NCI-H2081 (cell line): ENCODE results near the gene IRX4.

Experiments
- DNase-seq, 2 experiments: peaks; one replicate each; lab custom pipeline; 2025; lab: John Stamatoyannopoulos, UW

IRX4 gene

DNA sequence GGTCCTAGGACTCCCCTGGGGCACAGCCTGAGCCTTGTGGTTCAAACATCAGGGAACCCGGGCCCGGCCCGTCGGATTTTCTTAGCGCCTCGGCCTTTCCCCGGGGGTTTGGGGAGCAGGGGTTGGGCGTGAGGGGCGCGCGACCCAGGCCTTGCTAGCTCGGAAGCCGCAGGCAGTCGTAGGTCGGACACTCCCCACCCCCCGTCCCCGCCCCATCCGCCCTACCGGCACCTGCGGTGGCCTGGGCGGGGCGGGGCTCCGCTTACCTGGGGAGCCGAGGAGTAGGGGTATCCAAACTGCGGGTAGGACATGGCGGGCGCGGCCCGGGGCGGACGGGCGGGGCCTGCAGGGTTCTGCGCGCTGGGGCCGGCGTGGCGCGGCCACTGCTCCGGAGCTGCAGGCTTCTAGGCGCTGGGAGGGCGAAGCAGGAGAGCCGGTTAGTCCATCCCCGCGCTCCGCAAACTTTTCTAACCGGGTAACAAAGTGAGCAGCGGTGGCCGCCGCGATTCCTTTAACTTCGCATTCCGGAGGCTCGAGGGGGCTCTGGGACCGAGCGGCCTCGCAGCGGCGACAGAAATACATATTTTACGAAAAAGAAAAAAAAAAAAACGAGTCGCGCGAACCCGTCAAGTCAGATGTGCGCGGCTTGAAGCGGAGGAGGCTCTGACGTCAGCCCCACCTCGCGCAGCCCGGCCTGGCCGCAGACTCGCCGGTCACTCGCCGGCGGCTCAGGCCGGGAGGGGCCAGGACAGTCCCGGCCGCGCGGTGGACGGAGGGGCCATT, at the start of gene IRX4:
Gene IRX4, minus strand, starts transcription at position 589 of the 783 bp plus-strand sequence. Its CDS starts 278 bp downstream, at position 311.
- no peak for DNase-seq

GRCh38 chr5:1931604-1932231, 49.0 kb upstream of the IRX4 start:
- DNase-seq: no peak

DNA sequence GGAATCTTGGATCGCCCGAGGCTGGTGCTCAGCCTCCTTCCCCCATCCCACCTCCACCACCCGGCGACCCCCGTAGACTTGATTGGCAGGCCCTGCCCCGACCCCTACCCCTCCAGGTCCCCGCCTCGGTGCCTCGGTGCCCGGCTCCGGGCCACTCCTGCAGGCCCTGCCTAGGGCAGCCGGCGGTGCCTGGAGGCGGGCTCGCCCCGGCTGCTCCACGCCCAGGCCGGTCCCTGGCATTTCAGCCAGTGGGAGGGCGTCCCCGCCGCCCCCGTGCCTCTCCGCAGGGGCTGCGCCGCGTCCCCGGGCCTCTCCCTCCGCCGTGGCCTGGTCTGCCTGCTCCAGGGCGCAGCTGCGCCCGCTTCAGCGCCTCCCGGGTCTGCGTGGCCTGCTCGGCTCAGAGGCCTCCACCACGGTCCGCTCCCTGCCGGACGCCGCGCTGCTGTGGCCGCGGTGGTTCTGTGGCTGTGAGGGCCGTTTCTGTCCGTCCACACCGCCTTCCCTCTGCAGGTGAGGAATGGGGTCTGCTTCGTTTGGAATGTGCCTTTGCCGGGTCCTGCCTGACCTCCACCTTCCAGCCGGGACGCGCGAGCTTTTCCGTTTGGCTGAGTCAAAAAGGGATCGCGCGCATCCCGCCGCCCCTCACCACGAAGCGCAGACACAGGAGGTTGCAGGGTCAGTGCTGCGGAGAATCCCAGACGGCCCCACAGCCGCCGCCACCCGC, 48.3 kb upstream of the IRX4 start:
- no peak for DNase-seq

GRCh38 chr5:1930501-1930879, 47.8 kb upstream of the IRX4 start:
- no peak for DNase-seq

GRCh38 chr5:1929108-1929991, 46.6 kb upstream of the IRX4 start:
- DNase-seq: no peak

GRCh38 chr5:1926471-1927341, 44.0 kb upstream of the IRX4 start:
- no peak for DNase-seq

DNA sequence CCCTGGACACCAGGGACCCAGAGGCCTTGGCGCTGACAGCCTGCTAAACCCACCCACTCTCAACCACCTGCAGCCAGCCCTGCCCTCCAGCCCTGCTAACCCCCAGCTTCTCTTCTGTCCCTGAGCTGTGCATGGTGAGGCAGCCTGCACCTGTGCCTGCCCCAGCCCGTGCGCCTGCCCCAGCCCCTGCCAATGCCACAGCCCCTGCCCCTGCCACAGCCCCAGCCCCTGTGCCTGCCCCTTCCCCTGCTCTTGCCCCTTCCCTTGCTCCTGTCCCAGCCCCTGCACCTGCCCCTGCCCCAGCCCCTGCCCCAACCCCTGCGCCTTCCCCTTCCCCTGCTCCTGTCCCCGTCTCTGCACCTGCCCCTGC, 43.3 kb upstream of the IRX4 start:
- DNase-seq: no peak

DNA sequence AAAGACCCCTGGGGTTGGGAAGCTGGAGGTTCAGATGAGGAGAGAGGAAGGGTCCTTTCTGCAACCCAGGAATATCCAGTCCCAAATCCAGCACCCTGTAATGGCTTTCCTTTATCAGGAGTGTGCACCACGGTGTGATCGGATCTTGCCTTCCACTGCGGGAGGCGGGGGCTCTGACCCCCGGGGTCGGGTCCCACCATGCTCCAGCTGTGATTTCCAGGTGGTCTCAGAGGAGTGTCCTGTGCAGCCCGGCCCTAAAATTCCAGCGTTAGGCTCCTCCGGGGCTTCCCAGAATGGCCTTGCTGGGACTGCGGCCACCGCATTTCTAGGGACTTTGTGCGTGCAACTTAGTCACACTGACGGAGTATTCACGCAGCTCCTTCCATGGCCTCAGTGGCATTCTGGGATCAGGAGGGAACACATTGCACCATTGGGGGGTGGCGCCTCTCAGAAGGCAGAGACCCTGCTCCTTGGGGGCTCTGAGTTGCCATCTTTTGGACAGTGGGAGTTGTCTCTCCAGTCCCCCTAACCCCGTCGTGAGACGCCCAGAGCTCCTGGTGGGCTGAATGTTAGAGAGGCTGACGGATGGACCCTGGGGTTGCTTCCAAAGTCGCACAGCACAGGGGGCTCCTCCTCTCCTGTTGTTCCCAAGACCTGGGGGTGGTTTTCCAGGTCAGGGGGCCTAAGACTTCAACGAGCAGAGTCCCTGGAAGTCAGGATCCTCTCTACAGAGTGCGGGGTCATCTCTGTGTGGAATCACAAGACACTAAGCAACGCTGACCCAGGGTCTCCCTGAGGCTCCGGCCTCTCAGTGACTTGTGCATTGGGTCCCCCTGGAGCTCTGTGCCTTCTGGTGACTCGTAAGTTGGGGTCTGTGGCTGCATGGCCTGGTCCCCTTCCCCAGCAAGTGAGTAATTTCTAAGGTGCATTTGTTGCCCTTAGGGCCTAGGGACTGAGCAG, 42.7 kb upstream of the IRX4 start:
- no peak for DNase-seq

- no peak for DNase-seq
Observed at GRCh38 chr5:1923766-1924165, 41.0 kb upstream of the IRX4 start.

GRCh38 chr5:1923341-1923740, 40.6 kb upstream of the IRX4 start:
- DNase-seq: no peak

DNA sequence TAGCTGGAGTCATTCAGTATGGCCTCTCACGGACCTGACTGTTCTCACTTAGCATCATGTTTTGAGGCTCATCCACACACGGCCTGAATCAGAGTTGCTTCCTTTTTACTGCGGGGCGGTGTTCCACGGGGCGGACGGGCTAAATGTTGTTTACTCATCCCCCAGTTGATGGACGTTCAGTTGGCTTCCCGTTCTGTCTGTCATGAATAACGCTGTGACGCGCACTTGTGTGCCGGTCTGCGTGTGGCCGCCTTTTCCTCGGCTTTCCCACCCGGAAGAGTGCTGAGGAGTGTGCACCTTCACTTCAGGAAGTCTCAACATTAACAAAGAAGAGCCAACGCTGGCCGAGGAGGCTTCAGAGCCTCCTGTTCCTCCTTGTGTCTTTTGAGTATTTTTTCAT, 39.0 kb upstream of the IRX4 start:
- DNase-seq: no peak

DNA sequence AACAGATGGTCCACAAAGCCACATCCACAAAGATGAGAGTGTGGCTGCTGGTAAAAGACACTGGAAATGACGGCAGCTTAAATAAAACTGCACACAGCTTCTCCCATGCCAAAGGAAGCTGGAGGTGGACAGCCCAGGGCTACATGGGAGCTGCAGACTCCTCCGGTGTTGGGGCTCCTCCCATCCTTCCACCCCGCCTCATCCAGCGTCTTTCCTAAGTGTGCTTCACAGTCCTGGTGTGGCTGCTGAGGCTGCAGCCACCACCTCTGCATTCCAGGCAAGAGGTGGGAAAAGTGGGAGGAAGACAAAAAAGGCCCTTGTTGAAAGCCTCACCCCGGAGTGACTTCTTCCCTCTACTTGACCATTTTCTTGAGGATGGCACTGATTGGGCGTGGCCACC, 37.0 kb upstream of the IRX4 start:
- no peak for DNase-seq

GRCh38 chr5:1919209-1919566, 36.5 kb upstream of the IRX4 start:
- no peak for DNase-seq

DNA sequence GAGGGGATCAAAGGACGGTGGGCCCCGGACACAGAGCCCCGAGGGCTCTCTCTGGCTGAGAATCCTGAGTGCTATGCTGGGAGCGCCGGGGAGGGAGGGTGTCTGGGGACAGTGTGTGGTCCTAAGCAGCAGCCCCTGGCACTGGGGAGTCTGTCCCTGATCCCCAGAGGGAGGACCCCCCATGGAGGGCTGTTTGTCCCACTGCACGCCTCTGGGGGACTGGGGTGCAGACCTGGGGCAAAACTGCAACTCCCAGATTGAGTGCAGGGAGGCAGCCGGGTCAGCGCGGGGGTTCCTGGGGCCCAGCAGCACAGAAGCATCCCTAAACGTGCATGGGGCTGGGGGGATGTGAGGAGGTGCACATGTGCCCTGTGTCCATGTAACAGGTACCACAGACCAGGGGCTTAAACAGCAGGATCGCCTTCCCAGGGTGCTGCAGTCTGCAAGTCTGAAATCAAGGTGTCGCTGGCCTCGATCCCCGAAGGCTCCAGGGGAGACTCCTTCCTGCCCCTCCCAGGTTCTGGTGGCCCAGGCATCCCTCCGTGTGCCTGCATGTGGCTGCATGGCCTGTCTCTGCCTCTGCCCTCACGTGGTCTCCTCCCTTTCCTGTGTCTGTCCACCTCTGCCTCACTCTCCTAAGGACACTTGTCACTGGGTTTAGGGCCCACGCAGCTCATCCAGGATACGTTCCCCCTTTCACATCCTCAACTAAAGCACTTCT, 35.9 kb upstream of the IRX4 start:
- DNase-seq: no peak

DNA sequence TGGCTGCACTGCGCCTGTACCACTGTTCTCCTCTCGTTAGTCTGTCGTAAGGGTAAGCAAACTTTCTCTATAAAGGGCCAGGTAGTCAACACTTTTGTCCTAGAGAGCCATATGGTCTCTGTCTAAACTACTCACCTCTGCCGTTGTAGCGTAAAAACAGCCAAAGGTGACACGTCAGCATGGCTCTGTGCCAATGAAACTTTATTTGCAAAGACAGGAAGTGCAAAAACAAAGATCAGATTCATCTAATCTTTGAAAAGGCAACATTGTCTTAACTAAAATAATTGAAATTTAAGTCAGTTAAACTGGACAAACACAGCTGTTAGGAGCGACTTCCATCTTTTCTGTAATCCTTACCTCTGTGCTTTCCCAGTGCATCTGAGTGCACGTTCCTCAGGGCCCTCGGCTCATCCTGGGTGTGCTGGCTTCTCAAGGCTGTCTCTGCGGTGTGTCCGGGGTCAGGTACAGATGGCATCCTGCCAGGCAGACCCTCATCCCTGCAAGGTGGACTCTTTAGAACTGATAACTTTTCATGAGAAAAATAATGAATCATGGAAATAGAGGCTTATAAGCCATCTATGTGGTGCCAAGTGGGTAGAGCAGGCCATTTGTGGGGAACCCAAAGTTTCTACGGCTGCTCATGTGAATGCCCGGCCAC, 35.2 kb upstream of the IRX4 start:
- no peak for DNase-seq

- no peak for DNase-seq
Observed at GRCh38 chr5:1916041-1917001, 33.6 kb upstream of the IRX4 start.

- no peak for DNase-seq
Observed at GRCh38 chr5:1915316-1915715, 32.6 kb upstream of the IRX4 start.

DNA sequence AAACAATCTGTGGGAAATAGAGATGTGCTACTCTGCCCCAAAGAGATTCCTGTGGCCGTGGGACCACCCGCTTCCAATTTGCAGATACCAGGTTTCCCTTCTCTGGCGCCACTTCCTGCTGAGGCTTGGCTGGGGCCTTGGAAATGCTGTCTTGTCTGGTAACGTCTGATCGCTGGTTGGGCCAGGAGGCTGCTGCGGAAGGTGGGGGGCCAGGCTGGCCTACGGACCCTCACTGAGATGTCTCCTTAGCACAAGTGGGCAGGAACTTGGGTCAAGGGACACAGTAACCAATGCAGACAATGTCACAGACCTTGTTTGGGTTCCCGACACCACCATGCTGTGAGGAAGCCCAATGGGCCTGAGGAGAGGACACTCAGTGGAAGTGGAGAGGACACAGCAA, 31.7 kb upstream of the IRX4 start:
- DNase-seq: no peak
